ENCODE results near the gene KRT6A.

KRT6A gene

GRCh38 chr12:52522346-52523011 lies 29.4 kb upstream of the KRT6A start:
- H3K4me1 ChIP-seq, result no peaks in the 10 kb centered on the region
- no peak for DNase-seq

GRCh38 chr12:52521568-52522266 lies 28.7 kb upstream of the KRT6A start:
- no peaks in the 10 kb centered on the region for H3K9me3 ChIP-seq
- no peak overlapping the region for H3K4me3 ChIP-seq (ENCODE audit: low read depth, low read length)
- H3K36me3 ChIP-seq, result no peaks in the 10 kb centered on the region
- H3K27me3 ChIP-seq, result peaks cover 36% of the 10 kb centered on the region
- no peak for DNase-seq
- TF ChIP-seq CTCF (IDR thresholded peaks at IDR 0.05; ENCODE audit: low read depth, low read length), result no peak
- H3K4me1 ChIP-seq, result no peaks in the 10 kb centered on the region

More at GRCh38 chr12:52522346-52523011, 29.4 kb upstream of the KRT6A start:
- H3K9me3 ChIP-seq, result no peaks in the 10 kb centered on the region
- TF ChIP-seq CTCF (IDR thresholded peaks at IDR 0.05; ENCODE audit: low read depth, low read length), result no peak
- H3K27me3 ChIP-seq, result peaks cover 36% of the 10 kb centered on the region
- H3K36me3 ChIP-seq, result no peaks in the 10 kb centered on the region
- H3K4me3 ChIP-seq (ENCODE audit: low read depth, low read length), result no peak overlapping the region

GRCh38 chr12:52521175-52521567 lies 28.1 kb upstream of the KRT6A start:
- no peaks in the 10 kb centered on the region for H3K36me3 ChIP-seq
- no peak for DNase-seq
- H3K27me3 ChIP-seq, result peaks cover 36% of the 10 kb centered on the region
- no peak for TF ChIP-seq CTCF (IDR thresholded peaks at IDR 0.05; ENCODE audit: low read depth, low read length)
- no peaks in the 10 kb centered on the region for H3K9me3 ChIP-seq
- H3K4me3 ChIP-seq (ENCODE audit: low read depth, low read length), result no peak overlapping the region
- no peaks in the 10 kb centered on the region for H3K4me1 ChIP-seq

- H3K4me3 ChIP-seq (ENCODE audit: low read depth, low read length), result no peak within 1 kb of the TSS
- H3K9me3 ChIP-seq, result no peaks in the 10 kb centered on the region
- H3K27me3 ChIP-seq, result peaks cover 29% of the 10 kb centered on the region
- H3K4me1 ChIP-seq, result no peaks in the 10 kb centered on the region
- no peaks in the 10 kb centered on the region for H3K36me3 ChIP-seq
- no peak for TF ChIP-seq CTCF (IDR thresholded peaks at IDR 0.05; ENCODE audit: low read depth, low read length)
- DNase-seq, result no peak
Measured at GRCh38 chr12:52519826-52520662, 27.0 kb upstream of the KRT6A start, which contains the start of gene KRT5. TSS of gene KRT5 (minus strand) at chr12:52520394. CDS start at chr12:52520296, 98 bp downstream.

GRCh38 chr12:52519387-52519703 lies 26.3 kb upstream of the KRT6A start:
- no peaks in the 10 kb centered on the region for H3K36me3 ChIP-seq
- TF ChIP-seq CTCF (IDR thresholded peaks at IDR 0.05; ENCODE audit: low read depth, low read length), result no peak
- peaks cover 28% of the 10 kb centered on the region for H3K27me3 ChIP-seq
- no peaks in the 10 kb centered on the region for H3K4me1 ChIP-seq
- H3K9me3 ChIP-seq, result no peaks in the 10 kb centered on the region
- DNase-seq, result no peak
- no peak overlapping the region for H3K4me3 ChIP-seq (ENCODE audit: low read depth, low read length)
